Measurements from ENCODE around the gene SIGLEC6. TPM values are rescaled to one million over a fixed set of nuclear protein-coding genes. Genes with fewer than 3 reads are reported as not detected.

SIGLEC6 gene
- total and polyA plus RNA-seq, 8 donors: 0.16 to 0.67 (median 0.26) TPM; not detected in 4

GRCh38 chr19:51525651-51526050, 5.8 kb downstream of the SIGLEC6 start:
- no peak for TF ChIP-seq CTCF (IDR thresholded peaks at IDR 0.05)
- Histone ChIP-seq H3K4me3 (no peak overlapping the region), H3K27me3 (no peaks in the 10 kb centered on the region), H3K4me1 (no peaks in the 10 kb centered on the region), H3K9me3 (no peaks in the 10 kb centered on the region), H3K27ac (no peak overlapping the region), H3K36me3 (no peaks in the 10 kb centered on the region)
- DNase-seq (no peak), ATAC-seq (no peak), FAIRE-seq (no peak)
- WGBS, 2 donors: 39 to 40% methylated on average over 4 of the region's 4 CpGs
- intact Hi-C loops (cut with DNase I): no loop called here

GRCh38 chr19:51524666-51525264, 6.7 kb downstream of the SIGLEC6 start:
- WGBS, 2 donors: 55 to 58% methylated on average over 8 of the region's 8 CpGs
- Histone ChIP-seq H3K27ac (no peak overlapping the region), H3K9me3 (no peaks in the 10 kb centered on the region), H3K36me3 (no peaks in the 10 kb centered on the region), H3K4me1 (no peaks in the 10 kb centered on the region), H3K27me3 (no peaks in the 10 kb centered on the region), H3K4me3 (no peak overlapping the region)
- intact Hi-C loops (cut with DNase I): no loop called here
- TF ChIP-seq CTCF (IDR thresholded peaks at IDR 0.05): no peak
- DNase-seq (no peak), ATAC-seq (no peak), FAIRE-seq (no peak)

GRCh38 chr19:51521781-51522180, 9.7 kb downstream of the SIGLEC6 start:
- no peak for TF ChIP-seq CTCF (IDR thresholded peaks at IDR 0.05)
- Histone ChIP-seq H3K27me3 (no peaks in the 10 kb centered on the region), H3K9me3 (no peaks in the 10 kb centered on the region), H3K36me3 (no peaks in the 10 kb centered on the region), H3K4me1 (no peaks in the 10 kb centered on the region), H3K27ac (no peak overlapping the region), H3K4me3 (no peak overlapping the region)
- ATAC-seq (no peak), FAIRE-seq (no peak), DNase-seq (no peak)
- intact Hi-C loops (cut with DNase I): no loop called here
- WGBS, 2 donors: 34 to 36% methylated on average over 2 of the region's 2 CpGs

DNA sequence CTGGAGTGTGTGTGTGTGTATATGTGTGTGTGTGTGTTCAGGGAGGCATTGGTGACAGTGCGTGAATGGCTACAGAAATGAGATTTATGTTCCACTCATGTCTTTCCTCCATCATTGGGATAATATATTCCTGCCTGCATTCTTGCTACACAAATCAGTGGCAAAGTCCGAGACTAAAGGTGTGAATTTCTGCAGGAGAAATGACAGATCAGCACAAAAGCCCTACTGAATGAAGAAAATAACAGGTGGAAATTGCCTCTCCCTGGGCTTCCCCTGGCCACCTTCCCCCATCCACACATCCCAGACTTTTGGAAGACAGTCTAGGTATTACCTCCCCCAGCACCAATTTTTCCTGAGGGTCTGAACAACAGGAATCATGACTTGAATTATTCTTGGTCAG, 10.1 kb downstream of the SIGLEC6 start:
- Histone ChIP-seq H3K27ac (no peak overlapping the region), H3K36me3 (no peaks in the 10 kb centered on the region), H3K9me3 (no peaks in the 10 kb centered on the region), H3K27me3 (no peaks in the 10 kb centered on the region), H3K4me1 (no peaks in the 10 kb centered on the region), H3K4me3 (no peak overlapping the region)
- DNase-seq: no peak
- TF ChIP-seq CTCF (IDR thresholded peaks at IDR 0.05): no peak
- 52 to 72% methylated on average over 2 of the region's 2 CpGs for WGBS, 2 donors
- intact Hi-C loops (cut with DNase I): no loop called here
- FAIRE-seq: no peak
- ATAC-seq: no peak

- Histone ChIP-seq H3K4me1 (no peaks in the 10 kb centered on the region), H3K4me3 (no peak overlapping the region), H3K36me3 (no peaks in the 10 kb centered on the region), H3K9me3 (no peaks in the 10 kb centered on the region), H3K27ac (no peak overlapping the region), H3K27me3 (no peaks in the 10 kb centered on the region)
- FAIRE-seq (no peak), DNase-seq (no peak), ATAC-seq (no peak)
- no peak for TF ChIP-seq CTCF (IDR thresholded peaks at IDR 0.05)
- 33 to 36% methylated on average over 2 of the region's 2 CpGs for WGBS, 2 donors
- intact Hi-C loops (cut with DNase I): no loop called here
Observed at GRCh38 chr19:51520728-51521127, 10.7 kb downstream of the SIGLEC6 start.
